Uterus (tissue), 2 donors: ENCODE results near the gene SORT1.

Experiments used
- POLR2A ChIP-seq, 2 donors: fragments of 450-650 bp; IDR thresholded peaks; one replicate each; pipeline ENCODE4 v1.6.1; 2016; ENCODE audit warnings: antibody characterized with exemption in 2 of 2, mild to moderate bottlenecking in 1 of 2, moderate library complexity in 1 of 2
- TF ChIP-seq, protein P1 (sequence below), 4 experiments: fragments of 200-600 bp in 2 of 4; fragments of 450-650 bp in 2 of 4; sonication (generic) in 2 of 4; IDR thresholded peaks; one replicate each; pipeline ENCODE4 v1.5.1; 2016 to 2019; ENCODE audit warnings: antibody characterized with exemption in 4 of 4, mild to moderate bottlenecking in 2 of 4, moderate library complexity in 1 of 4

DNA sequence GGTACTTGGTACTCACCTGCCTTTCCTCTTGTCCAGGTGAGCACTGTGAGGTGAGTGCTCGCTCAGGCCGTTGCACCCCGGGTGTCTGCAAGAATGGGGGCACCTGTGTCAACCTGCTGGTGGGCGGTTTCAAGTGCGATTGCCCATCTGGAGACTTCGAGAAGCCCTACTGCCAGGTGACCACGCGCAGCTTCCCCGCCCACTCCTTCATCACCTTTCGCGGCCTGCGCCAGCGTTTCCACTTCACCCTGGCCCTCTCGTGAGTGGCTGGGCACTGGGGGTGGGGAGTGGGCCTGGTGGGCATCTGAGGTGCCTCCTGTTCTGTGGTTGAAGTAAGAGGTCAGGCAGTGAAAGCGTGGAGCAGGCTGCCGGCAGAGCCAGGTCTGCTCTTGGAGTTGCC lies 136.7 kb downstream of the SORT1 start:
- no peak for TF ChIP-seq POLR2A (IDR thresholded peaks at IDR 0.05)
- TF ChIP-seq, protein P1, sequence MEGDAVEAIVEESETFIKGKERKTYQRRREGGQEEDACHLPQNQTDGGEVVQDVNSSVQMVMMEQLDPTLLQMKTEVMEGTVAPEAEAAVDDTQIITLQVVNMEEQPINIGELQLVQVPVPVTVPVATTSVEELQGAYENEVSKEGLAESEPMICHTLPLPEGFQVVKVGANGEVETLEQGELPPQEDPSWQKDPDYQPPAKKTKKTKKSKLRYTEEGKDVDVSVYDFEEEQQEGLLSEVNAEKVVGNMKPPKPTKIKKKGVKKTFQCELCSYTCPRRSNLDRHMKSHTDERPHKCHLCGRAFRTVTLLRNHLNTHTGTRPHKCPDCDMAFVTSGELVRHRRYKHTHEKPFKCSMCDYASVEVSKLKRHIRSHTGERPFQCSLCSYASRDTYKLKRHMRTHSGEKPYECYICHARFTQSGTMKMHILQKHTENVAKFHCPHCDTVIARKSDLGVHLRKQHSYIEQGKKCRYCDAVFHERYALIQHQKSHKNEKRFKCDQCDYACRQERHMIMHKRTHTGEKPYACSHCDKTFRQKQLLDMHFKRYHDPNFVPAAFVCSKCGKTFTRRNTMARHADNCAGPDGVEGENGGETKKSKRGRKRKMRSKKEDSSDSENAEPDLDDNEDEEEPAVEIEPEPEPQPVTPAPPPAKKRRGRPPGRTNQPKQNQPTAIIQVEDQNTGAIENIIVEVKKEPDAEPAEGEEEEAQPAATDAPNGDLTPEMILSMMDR (IDR thresholded peaks at IDR 0.05) = no peak
